ENCODE measurements around the gene CCDC148. TPM values are rescaled to one million over a fixed set of nuclear protein-coding genes. Genes with fewer than 3 reads are reported as not detected.

Gene CCDC148
- total and polyA plus RNA-seq, 2 experiments from 2014 or later, result 1.2 to 1.8 TPM

DNA sequence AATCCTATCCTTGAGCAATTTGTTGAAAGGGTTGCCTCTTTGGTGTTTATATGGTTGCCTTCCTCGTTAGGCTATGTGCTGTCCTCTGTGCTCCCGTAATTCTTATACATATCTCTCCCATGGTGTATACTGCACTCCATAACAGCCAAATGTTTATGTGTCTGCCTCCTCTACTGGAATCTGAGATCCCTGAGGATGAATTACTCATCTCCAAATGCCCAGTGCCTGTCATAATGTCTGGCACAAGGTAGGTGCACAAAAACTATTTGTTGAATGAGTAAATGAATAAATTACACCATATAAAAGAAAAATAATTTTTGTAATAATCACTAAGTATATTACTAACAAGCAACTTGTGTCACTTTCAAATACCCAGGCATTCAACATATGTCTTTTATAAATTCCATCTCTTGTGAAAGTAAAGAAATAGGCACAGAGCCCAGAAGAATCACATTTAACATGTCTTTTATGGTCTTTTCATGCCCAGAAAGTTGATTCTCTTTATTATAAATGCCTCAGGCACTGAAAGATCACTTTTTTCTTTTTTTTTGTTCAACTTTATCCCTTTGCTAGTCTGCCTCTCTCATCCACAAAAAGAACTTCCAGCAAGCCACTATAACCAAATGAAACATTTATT lies 164.9 kb downstream of the CCDC148 start:
- no peaks in the 10 kb centered on the region for H3K4me1 ChIP-seq (ENCODE audit: insufficient read depth)
- H3K27ac ChIP-seq (ENCODE audit: low read depth), result no peak overlapping the region
- no peak overlapping the region for H3K4me3 Mint-ChIP-seq
- no peaks in the 10 kb centered on the region for H3K79me2 ChIP-seq (replicated peaks; ENCODE audit: insufficient read depth)
- H4K20me1 ChIP-seq (replicated peaks; ENCODE audit: insufficient read depth), result no peaks in the 10 kb centered on the region
- H3F3A ChIP-seq (replicated peaks; ENCODE audit: low read depth), result no peaks in the 10 kb centered on the region
- no peak overlapping the region for H3K27ac Mint-ChIP-seq
- DNase-seq (ENCODE audit: low spot score) (no peak), ATAC-seq (no peak)
- H3K4me1 Mint-ChIP-seq, result no peaks in the 10 kb centered on the region
- H3K4me3 ChIP-seq, result no peak overlapping the region
- peaks cover 2% of the 10 kb centered on the region for H3K27me3 Mint-ChIP-seq (ENCODE audit: insufficient read depth, low read depth, poor library complexity)
- no peaks in the 10 kb centered on the region for H3K36me3 ChIP-seq (ENCODE audit: insufficient read depth)
- H3K9me3 Mint-ChIP-seq, result peaks cover 17% of the 10 kb centered on the region
- TF ChIP-seq CTCF (conservative IDR thresholded peaks at IDR 0.05; ENCODE audit: low read depth in 2 of 2) (no peak), POLR2AphosphoS5 (IDR thresholded peaks at IDR 0.05; ENCODE audit: low read depth) (no peak), EZH2 (IDR thresholded peaks at IDR 0.05; ENCODE audit: low read depth, unreplicated experiment) (no peak), EZH2phosphoT487 (IDR thresholded peaks at IDR 0.05; ENCODE audit: unreplicated experiment) (no peak)
- TF ChIP-seq, protein P1, sequence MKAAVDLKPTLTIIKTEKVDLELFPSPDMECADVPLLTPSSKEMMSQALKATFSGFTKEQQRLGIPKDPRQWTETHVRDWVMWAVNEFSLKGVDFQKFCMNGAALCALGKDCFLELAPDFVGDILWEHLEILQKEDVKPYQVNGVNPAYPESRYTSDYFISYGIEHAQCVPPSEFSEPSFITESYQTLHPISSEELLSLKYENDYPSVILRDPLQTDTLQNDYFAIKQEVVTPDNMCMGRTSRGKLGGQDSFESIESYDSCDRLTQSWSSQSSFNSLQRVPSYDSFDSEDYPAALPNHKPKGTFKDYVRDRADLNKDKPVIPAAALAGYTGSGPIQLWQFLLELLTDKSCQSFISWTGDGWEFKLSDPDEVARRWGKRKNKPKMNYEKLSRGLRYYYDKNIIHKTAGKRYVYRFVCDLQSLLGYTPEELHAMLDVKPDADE (IDR thresholded peaks at IDR 0.05), result no peak
- TF ChIP-seq, protein P2, sequence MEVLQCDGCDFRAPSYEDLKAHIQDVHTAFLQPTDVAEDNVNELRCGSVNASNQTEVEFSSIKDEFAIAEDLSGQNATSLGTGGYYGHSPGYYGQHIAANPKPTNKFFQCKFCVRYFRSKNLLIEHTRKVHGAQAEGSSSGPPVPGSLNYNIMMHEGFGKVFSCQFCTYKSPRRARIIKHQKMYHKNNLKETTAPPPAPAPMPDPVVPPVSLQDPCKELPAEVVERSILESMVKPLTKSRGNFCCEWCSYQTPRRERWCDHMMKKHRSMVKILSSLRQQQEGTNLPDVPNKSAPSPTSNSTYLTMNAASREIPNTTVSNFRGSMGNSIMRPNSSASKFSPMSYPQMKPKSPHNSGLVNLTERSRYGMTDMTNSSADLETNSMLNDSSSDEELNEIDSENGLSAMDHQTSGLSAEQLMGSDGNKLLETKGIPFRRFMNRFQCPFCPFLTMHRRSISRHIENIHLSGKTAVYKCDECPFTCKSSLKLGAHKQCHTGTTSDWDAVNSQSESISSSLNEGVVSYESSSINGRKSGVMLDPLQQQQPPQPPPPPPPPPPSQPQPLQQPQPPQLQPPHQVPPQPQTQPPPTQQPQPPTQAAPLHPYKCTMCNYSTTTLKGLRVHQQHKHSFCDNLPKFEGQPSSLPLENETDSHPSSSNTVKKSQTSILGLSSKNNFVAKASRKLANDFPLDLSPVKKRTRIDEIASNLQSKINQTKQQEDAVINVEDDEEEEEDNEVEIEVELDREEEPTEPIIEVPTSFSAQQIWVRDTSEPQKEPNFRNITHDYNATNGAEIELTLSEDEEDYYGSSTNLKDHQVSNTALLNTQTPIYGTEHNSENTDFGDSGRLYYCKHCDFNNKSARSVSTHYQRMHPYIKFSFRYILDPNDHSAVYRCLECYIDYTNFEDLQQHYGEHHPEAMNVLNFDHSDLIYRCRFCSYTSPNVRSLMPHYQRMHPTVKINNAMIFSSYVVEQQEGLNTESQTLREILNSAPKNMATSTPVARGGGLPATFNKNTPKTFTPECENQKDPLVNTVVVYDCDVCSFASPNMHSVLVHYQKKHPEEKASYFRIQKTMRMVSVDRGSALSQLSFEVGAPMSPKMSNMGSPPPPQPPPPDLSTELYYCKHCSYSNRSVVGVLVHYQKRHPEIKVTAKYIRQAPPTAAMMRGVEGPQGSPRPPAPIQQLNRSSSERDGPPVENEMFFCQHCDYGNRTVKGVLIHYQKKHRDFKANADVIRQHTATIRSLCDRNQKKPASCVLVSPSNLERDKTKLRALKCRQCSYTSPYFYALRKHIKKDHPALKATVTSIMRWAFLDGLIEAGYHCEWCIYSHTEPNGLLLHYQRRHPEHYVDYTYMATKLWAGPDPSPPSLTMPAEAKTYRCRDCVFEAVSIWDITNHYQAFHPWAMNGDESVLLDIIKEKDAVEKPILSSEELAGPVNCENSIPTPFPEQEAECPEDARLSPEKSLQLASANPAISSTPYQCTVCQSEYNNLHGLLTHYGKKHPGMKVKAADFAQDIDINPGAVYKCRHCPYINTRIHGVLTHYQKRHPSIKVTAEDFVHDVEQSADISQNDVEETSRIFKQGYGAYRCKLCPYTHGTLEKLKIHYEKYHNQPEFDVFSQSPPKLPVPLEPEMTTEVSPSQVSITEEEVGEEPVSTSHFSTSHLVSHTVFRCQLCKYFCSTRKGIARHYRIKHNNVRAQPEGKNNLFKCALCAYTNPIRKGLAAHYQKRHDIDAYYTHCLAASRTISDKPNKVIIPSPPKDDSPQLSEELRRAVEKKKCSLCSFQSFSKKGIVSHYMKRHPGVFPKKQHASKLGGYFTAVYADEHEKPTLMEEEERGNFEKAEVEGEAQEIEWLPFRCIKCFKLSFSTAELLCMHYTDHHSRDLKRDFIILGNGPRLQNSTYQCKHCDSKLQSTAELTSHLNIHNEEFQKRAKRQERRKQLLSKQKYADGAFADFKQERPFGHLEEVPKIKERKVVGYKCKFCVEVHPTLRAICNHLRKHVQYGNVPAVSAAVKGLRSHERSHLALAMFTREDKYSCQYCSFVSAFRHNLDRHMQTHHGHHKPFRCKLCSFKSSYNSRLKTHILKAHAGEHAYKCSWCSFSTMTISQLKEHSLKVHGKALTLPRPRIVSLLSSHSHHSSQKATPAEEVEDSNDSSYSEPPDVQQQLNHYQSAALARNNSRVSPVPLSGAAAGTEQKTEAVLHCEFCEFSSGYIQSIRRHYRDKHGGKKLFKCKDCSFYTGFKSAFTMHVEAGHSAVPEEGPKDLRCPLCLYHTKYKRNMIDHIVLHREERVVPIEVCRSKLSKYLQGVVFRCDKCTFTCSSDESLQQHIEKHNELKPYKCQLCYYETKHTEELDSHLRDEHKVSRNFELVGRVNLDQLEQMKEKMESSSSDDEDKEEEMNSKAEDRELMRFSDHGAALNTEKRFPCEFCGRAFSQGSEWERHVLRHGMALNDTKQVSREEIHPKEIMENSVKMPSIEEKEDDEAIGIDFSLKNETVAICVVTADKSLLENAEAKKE (CRISPR knock-in tag; IDR thresholded peaks at IDR 0.05), result no peak
- no peak overlapping the region for H2AFZ ChIP-seq
- peaks cover 16% of the 10 kb centered on the region; the same call in 2 of the 3 replicates for H3K36me3 Mint-ChIP-seq (ENCODE audit: low read depth)
- H3K27me3 ChIP-seq (ENCODE audit: insufficient read depth), result no peaks in the 10 kb centered on the region
- no peak overlapping the region for H3K4me2 ChIP-seq
- H3K9me2 ChIP-seq (ENCODE audit: insufficient read depth), result no peaks in the 10 kb centered on the region

Measured in GM23338 (cell line).